ENCODE measurements around the gene DENND5B.
A peak's percentile ranks its signal among the peaks of the same experiment; 100 is the strongest.
"Not testable (repeated sequence)": the region's sequence is repeated elsewhere in the genome, so short reads cannot be mapped to it uniquely, and the experiment has no call there.

The DENND5B gene

DNA sequence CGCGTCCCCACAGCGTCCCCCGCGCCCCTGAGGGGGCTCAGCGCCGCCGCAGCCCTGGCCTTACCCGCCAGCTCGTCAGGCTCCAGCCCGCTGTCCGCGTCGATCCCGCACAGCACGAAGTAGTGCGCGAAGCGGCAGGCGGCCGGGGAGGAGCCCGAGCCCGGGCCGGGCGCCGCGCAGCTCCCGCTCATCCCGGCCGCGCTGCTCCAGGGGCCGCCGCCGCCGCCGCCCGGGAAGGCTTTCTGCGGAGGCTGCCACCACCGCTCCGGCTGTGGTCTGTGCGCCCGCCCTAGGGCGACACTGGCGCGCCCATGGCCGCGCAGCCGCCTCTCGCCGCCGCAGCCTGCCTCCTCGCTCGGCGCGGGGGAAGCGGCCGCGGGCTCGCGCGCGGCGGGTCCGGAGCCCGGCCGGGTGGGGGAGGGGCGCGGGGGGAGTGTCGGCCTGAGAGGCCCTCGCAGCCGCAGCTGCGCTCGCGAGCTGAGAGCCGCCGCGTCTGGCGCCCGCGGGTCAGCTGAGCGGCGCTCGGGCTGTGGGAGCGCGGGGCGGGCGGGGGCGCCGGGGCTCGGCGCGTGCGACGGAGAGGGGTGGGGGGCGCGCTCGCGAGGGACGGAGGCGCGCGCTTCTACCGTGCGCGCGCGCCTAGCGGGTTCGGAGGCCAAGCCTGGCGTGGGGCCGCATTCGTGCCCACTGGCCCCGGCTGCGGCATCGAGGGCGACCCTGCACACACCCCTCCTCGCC lies at the start of gene DENND5B:
DENND5B (minus strand) TSS at position 495 of the 738 bp plus-strand sequence; CDS start at position 191, 304 bp downstream.
- DNase-seq (ENCODE audit: low read depth in 4 of 4, low spot score in 1 of 4) = peak in 1 of 4 experiments; percentile 11

DNA sequence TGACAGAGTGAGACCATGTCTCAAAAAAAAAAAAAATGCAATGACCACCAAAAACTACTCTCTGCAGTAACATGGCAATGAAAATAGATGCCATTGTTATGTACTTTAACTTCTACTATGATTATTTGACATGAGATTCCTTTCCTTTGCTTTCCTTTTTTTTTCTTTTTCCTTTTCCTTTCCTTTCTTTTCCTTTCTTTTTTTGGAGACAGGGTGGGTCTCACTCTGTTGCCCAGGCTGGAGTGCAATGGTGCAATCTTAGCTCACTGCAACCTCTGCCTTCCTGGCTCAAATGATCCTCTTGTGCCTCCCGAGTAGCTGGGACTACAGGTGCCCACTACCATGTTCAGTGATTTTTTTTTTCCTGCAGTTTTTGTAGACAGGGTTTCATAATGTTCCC lies 43.7 kb upstream of the DENND5B start:
- no peak for DNase-seq (ENCODE audit: low read depth in 4 of 4, low spot score in 1 of 4)

DNA sequence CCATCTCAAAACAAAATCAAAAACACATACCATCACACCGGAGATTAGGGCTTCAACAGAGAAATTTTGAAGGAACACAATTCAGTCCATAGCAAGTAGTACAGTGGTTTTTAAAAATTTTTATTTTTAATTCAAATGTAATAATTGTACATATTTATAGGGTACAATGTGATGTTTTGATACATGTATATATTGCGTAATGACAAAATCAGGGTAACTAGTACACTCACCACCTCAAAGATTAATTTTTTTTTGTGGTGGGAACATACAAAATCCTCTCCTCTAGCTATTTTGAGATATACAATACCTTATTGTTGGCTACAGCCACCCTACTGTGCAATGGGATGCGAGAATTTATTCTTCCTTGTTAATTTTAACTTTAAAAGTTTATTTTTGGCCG lies 42.5 kb upstream of the DENND5B start:
- DNase-seq (ENCODE audit: low read depth in 4 of 4, low spot score in 1 of 4) = no peak

- no peak for DNase-seq (ENCODE audit: low read depth in 4 of 4, low spot score in 1 of 4)
These were observed 40.9 kb upstream of the DENND5B start for GRCh38 chr12:31631809-31632208.

- DNase-seq (ENCODE audit: low read depth in 4 of 4, low spot score in 1 of 4) = no peak
These were observed 40.2 kb upstream of the DENND5B start for GRCh38 chr12:31631023-31631724.

DNA sequence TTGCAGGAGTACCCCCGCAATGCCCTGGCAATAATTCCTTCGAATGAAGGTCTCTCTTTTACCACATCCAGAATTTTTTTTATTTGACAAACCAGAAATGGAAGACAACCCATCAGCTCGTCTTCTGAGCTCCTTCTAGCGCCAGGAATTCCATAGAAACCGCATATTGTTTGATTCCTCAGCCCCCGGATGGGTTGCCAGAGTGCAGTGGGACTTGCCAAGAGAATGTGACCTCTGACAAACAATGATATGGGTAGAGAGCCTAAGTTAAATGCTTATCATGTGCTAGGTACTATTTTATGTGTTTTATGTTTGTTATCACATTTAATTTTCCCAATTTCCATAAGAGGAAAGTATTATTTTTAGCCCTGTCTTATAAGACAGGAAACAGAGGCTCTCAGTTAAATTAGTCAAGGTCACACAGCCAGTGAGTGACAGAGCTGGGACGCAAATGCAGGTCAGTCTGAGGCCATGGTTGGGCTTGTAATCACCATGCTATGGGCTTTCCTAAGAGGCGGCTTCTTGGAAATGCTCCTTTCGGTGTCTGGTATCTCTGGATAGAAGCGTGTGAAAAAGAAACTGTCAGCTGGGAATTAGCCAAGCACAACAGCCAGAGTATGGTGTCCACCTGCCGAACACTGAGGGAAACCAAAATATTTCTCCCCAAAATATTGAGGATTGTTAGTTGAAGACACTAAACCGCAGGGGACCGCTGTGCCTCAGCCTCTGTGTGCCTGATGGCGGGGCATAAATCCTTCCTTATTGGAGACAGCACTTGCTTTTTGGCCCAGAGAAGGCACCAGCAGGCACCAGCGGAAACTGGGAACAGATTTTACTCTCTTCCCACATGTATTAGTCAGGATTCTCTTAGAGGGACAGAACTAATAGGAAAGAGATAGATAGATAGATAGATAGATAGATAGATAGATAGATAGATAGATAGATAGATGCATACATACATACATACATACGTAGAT lies 39.1 kb upstream of the DENND5B start:
- DNase-seq (ENCODE audit: low read depth in 4 of 4, low spot score in 1 of 4) = no peak

- DNase-seq (ENCODE audit: low read depth in 4 of 4, low spot score in 1 of 4) = no peak
These were observed 36.6 kb upstream of the DENND5B start for GRCh38 chr12:31627456-31628054.

DNA sequence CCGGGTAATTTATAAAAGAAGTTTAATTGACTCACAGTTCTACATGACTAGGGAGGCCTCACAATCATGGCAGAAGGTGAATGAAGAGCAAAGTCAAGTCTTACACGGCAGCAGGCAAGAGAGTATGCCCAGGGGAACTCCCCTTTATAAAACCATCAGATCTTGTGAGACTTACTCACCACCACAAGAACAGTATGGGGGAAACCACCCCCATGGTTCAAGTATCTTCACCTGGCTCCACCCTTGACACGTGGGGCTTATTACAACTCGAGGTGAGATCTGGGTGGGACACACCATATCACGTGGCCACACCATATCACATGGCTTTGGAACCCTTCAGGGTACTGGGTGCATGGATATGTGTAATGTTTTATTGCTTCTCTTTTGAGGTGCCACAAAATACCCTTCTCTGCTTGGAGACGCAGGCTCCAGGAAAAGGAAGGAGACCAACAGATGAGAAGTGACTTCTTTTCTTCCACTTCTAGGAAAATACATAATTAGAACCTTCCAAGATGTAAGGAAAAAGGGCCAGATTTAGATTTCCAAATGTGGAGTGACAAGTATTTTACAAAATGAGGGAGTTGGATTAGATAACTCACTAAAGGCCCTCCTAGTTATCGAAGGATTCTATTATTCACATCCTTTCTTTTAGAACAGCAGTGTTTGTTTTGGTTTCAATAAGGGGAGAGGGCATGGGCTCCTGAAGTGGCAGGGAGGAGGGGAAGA lies 35.5 kb upstream of the DENND5B start:
- no peak for DNase-seq (ENCODE audit: low read depth in 4 of 4, low spot score in 1 of 4)

- DNase-seq (ENCODE audit: low read depth in 4 of 4, low spot score in 1 of 4) = no peak
These were observed 31.1 kb upstream of the DENND5B start for GRCh38 chr12:31622038-31622437.

GRCh38 chr12:31620311-31620710 lies 29.4 kb upstream of the DENND5B start:
- DNase-seq (ENCODE audit: low read depth in 4 of 4, low spot score in 1 of 4) = no peak

GRCh38 chr12:31618228-31619025 lies 27.5 kb upstream of the DENND5B start:
- DNase-seq (ENCODE audit: low read depth in 4 of 4, low spot score in 1 of 4) = no peak

DNA sequence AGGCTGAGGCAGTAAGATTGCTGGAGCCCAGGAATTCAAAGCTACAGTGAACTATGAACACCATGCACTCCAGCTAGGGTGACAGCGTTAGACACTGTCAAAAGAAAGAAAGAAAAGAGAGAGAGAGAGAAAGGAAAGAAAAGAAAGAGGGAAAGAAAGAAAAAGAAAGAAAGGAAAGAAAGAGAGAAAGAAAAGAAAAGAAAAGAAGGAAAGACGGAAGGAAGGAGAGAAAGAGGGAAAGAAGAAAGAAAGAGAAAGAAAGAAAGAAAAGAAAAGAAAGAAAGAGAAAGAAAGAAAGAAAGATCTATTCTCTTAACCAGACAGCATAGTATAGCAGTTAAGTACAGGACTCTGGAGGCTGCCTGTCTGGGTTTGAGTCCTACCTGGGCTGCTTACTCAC lies 21.9 kb upstream of the DENND5B start:
- no peak for DNase-seq (ENCODE audit: low read depth in 4 of 4, low spot score in 1 of 4)

GRCh38 chr12:31608299-31608698 lies 17.4 kb upstream of the DENND5B start:
- not testable (repeated sequence) for DNase-seq (ENCODE audit: low read depth in 4 of 4, low spot score in 1 of 4)

DNA sequence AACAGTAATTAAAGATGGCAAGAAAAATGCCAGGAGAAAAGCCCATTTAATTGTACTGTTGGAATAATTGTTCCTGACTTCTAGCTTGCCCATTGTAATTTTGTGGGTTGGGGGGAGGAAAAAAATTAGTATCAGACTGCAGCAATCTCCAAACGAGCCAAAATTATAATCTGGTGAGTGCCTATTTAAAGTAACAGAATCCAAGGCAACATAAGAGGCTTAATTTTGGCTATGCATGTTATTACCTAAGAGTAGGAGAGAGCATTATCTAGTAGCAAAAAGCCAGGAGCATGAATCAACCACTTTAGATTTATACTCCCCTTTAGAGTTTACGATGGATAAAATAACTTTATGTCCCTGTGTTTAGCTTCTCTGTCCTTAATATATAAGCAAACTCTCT lies 14.6 kb upstream of the DENND5B start:
- DNase-seq (ENCODE audit: low read depth in 4 of 4, low spot score in 1 of 4) = no peak

- DNase-seq (ENCODE audit: low read depth in 4 of 4, low spot score in 1 of 4) = no peak
These were observed 12.6 kb upstream of the DENND5B start for GRCh38 chr12:31603546-31604009.

DNA sequence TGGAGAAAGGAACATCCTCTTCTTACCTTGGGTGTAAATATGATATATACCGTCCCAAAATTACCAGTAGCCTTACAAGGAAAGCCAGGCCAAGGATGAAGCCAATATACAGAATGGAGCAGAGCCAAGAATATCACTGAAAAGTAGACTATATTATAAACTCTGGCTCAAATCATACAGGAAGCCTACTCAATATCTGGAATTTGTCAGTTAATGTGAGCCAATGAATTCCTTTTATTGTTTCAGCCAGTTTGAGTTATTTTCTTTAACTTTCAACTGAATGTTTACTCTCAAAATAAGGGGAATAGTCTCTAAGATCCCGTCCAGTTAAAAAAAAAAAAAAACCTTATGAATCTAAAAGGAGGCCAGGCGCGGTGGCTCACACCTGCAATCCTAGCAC lies 9.8 kb upstream of the DENND5B start:
- DNase-seq (ENCODE audit: low read depth in 4 of 4, low spot score in 1 of 4) = no peak

GRCh38 chr12:31600252-31600651 lies 9.3 kb upstream of the DENND5B start:
- DNase-seq (ENCODE audit: low read depth in 4 of 4, low spot score in 1 of 4) = no peak

- DNase-seq (ENCODE audit: low read depth in 4 of 4, low spot score in 1 of 4) = no peak
These were observed 8.1 kb upstream of the DENND5B start for GRCh38 chr12:31599053-31599452.

DNA sequence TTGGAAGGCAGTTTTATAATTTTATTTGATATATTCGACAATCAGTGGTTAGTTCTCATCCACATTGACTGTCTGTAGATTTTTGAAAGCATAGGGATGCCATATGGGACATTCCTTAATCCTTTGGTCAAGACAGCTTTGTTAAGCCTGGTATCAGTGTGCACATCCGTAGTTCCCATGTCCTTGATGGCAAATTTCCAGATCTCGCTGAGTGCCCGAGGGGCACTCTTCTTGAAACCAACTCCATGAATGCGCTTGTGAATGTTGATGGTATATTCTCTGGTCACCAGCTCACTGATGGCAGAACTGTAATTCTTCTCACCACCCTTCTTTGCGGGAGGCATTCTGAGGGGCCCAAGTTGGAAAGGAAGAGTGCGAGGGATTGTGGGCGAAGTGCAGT lies 6.1 kb upstream of the DENND5B start:
- no peak for DNase-seq (ENCODE audit: low read depth in 4 of 4, low spot score in 1 of 4)

Data from stimulated activated CD4-positive, alpha-beta T cell treated with anti-CD3 and anti-CD28 coated beads, Interleukin-1b, Interleukin-23, amount 100 ng/mL, for 24 hours (primary cell).